GM06990 (cell line): ENCODE results near the gene SLC2A11.

Experiments used
- DNase-seq: peaks from one replicate; pipeline ENCODE4 v3.0.0-alpha.2; 2011; ENCODE audit not compliant: insufficient read length; ENCODE audit errors: extremely low read depth
- H3K27me3 ChIP-seq: replicated peaks from 2 replicates; pipeline ENCODE4 v1.6.0; 2011; ENCODE audit warnings: low read length; ENCODE audit not compliant: control insufficient read depth, insufficient read depth
- H3K36me3 ChIP-seq: 2 replicates; pipeline ENCODE4 v1.5.1; 2011; ENCODE audit warnings: low read length; ENCODE audit not compliant: control insufficient read depth, insufficient read depth
- H3K4me3 ChIP-seq: replicated peaks from 2 replicates; pipeline ENCODE4 v1.5.1; 2011; ENCODE audit warnings: low read depth, mild to moderate bottlenecking, control low read depth, low read length
- CTCF ChIP-seq: IDR thresholded peaks from 2 replicates; pipeline ENCODE4 v1.5.1; 2011; ENCODE audit warnings: low read length, control low read depth, mild to moderate bottlenecking, inconsistent platforms; ENCODE audit not compliant: insufficient read depth, poor library complexity, severe bottlenecking

SLC2A11 gene

GRCh38 chr22:23825246-23825905 is 32.3 kb upstream of the SLC2A11 start:
- Histone ChIP-seq H3K4me3 (no peak overlapping the region), H3K27me3 (no peaks in the 10 kb centered on the region), H3K36me3 (peaks cover 56% of the 10 kb centered on the region)
- no peak for DNase-seq
- no peak for TF ChIP-seq CTCF

GRCh38 chr22:23826510-23827350 is 30.9 kb upstream of the SLC2A11 start:
- TF ChIP-seq CTCF = no peak
- H3K27me3 ChIP-seq = no peaks in the 10 kb centered on the region
- no peak for DNase-seq
- H3K36me3 ChIP-seq = peaks cover 52% of the 10 kb centered on the region
- H3K4me3 ChIP-seq = no peak overlapping the region

DNA sequence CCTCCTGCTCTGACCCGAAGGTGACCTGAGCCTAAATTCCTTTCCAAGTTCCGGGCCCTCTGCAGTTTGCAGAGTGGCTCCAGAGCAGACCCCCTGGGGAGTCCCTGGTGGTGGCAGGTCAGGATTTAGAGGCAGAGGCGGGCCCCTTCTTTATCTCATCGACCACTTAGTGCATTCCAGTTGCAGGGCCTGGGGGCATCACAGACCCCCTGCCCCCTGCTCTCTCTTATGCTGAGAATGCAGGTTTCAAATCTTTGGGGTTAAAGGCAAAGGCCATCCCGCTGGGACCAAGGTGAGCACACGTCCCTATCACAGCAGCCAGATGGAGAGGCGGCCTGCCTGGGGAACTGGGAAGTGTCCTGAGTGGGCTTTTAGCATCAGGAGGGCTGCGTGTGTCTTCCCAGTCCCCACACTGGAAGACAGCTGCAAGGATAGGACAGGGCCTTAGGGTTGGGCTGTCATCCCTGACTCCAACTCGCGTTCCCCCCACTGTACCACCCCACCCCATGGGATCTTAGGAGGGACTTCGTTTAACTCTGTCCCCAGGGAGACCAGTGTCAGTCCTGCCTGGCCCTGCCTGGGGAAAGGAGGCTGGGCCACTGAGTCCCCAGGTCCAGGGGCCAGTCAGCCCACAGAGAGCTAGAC is 30.2 kb upstream of the SLC2A11 start:
- TF ChIP-seq CTCF = no peak
- Histone ChIP-seq H3K4me3 (no peak overlapping the region), H3K27me3 (no peaks in the 10 kb centered on the region), H3K36me3 (peaks cover 48% of the 10 kb centered on the region)
- DNase-seq = no peak

DNA sequence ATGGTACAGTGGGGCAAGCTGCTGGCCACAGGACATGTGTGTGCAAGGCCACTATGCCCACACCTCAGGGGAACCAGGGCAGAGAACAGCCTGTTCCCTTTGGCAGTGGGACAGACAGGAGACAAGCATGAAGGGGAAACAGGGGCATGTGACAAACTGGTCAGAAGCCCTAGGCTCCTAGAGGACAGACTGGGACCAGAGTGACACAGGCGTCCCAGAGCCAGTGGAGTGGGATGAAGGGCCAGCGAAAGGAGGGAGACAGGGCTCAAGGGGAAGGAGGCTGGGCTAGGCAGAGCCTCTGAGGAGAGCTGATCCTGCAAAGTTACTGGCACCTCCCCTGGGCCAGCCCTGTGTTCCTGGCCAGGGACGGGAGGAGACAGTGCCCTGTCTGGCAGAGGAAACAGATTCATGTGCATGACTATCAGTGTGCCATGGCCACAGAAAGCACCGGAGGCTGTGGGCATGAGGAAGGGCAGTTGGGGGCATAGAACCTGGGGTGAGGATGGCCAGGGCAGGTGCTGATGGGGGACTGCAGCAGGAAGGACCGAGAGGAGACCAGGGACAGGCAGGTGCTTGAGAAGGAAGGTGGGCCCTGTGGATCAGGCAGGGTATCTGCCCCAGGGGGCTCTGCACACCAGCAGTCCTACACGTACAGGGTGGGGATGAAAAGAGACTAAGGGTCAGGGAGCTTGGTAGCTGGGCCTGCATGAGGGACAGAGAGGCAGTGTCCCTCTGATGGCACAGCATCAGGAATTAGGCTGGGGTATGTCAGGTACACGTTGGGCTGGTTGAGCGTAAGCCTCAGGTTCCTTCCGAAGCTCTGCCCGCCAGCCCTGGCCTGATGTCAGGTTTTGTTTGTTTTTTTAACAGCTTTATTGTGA is 28.6 kb upstream of the SLC2A11 start:
- TF ChIP-seq CTCF = no peak
- Histone ChIP-seq H3K27me3 (no peaks in the 10 kb centered on the region), H3K4me3 (no peak overlapping the region), H3K36me3 (peaks cover 52% of the 10 kb centered on the region)
- DNase-seq = no peak

GRCh38 chr22:23829845-23830372 is 27.8 kb upstream of the SLC2A11 start:
- no peak for DNase-seq
- peaks cover 49% of the 10 kb centered on the region for H3K36me3 ChIP-seq
- H3K27me3 ChIP-seq = no peaks in the 10 kb centered on the region
- no peak overlapping the region for H3K4me3 ChIP-seq
- TF ChIP-seq CTCF = no peak
